Measurements from ENCODE around the gene NOD1. TPM values are rescaled to one million over a fixed set of nuclear protein-coding genes. Genes with fewer than 3 reads are reported as not detected.
"Not testable (repeated sequence)": the region's sequence is repeated elsewhere in the genome, so short reads cannot be mapped to it uniquely, and the experiment has no call there.

The NOD1 gene
- total RNA-seq (ENCODE audit: low replicate concordance): 7.5 and 14.8 TPM in 2 replicates

- DNase-seq (ENCODE audit: low read depth): peak; percentile 72
- H3K4me3 ChIP-seq (ENCODE audit: low read depth, low read length): peak within 1 kb of the TSS; percentile 80
- TF ChIP-seq, protein P1, sequence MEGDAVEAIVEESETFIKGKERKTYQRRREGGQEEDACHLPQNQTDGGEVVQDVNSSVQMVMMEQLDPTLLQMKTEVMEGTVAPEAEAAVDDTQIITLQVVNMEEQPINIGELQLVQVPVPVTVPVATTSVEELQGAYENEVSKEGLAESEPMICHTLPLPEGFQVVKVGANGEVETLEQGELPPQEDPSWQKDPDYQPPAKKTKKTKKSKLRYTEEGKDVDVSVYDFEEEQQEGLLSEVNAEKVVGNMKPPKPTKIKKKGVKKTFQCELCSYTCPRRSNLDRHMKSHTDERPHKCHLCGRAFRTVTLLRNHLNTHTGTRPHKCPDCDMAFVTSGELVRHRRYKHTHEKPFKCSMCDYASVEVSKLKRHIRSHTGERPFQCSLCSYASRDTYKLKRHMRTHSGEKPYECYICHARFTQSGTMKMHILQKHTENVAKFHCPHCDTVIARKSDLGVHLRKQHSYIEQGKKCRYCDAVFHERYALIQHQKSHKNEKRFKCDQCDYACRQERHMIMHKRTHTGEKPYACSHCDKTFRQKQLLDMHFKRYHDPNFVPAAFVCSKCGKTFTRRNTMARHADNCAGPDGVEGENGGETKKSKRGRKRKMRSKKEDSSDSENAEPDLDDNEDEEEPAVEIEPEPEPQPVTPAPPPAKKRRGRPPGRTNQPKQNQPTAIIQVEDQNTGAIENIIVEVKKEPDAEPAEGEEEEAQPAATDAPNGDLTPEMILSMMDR (IDR thresholded peaks at IDR 0.05; ENCODE audit: insufficient read depth, low read length): no peak
Measured at GRCh38 chr7:30478349-30479201, at the start of gene NOD1. Gene NOD1 (minus strand): TSS chr7:30478784. CDS start chr7:30456921, 21,863 bp downstream.

DNA sequence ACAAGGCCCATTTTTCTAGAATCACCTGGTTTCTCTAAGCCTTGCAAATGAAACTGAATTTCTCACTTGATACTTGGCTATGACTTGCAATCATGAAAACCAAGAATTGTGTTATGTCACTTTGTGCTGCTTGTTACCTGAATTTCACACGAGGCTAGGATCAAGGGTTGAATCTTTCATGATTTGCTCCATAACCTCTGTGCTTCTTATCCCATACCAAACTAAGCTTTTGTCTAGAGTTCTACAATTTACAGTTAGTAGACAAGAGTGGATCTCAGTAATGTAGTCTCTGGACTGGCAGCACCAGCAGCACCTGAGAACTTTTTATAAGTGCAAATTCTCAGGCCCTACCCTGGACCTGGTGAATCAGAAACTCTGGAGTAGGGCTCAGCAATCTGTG lies 48.7 kb upstream of the NOD1 start:
- H3K4me3 ChIP-seq (ENCODE audit: low read depth, low read length); DNase-seq (ENCODE audit: low read depth): not testable (repeated sequence)

GRCh38 chr7:30526163-30526562 lies 47.6 kb upstream of the NOD1 start:
- TF ChIP-seq, protein P1 (IDR thresholded peaks at IDR 0.05; ENCODE audit: insufficient read depth, low read length): no peak
- H3K4me3 ChIP-seq (ENCODE audit: low read depth, low read length): no peak overlapping the region
- no peak for DNase-seq (ENCODE audit: low read depth)

GRCh38 chr7:30525429-30525828 lies 46.8 kb upstream of the NOD1 start:
- DNase-seq (ENCODE audit: low read depth): no peak
- H3K4me3 ChIP-seq (ENCODE audit: low read depth, low read length): no peak overlapping the region
- TF ChIP-seq, protein P1 (IDR thresholded peaks at IDR 0.05; ENCODE audit: insufficient read depth, low read length): no peak

- no peak for DNase-seq (ENCODE audit: low read depth)
- H3K4me3 ChIP-seq (ENCODE audit: low read depth, low read length): no peak overlapping the region
- TF ChIP-seq, protein P1 (IDR thresholded peaks at IDR 0.05; ENCODE audit: insufficient read depth, low read length): no peak
Measured at GRCh38 chr7:30524545-30524944, 46.0 kb upstream of the NOD1 start.

GRCh38 chr7:30523466-30523865 lies 44.9 kb upstream of the NOD1 start:
- no peak overlapping the region for H3K4me3 ChIP-seq (ENCODE audit: low read depth, low read length)
- TF ChIP-seq, protein P1 (IDR thresholded peaks at IDR 0.05; ENCODE audit: insufficient read depth, low read length): no peak
- no peak for DNase-seq (ENCODE audit: low read depth)

DNA sequence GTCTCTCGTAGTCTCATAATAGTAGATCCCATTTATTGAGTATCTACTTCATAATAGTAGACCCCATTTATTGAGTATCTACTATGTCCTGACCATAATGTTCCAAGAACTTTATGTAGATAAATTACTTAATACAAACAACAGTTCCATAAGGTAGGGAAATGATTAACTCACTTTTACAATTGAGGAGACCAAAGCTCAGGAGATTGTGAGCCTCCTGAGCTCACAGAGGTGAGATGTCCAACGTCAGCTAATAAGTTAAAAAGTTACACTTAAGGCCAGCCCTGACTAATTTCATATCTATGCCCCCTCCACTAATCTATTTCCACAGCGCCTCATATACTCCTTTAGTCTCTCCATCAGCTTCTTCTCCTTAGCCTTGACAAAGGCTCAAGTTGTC lies 43.6 kb upstream of the NOD1 start:
- no peak overlapping the region for H3K4me3 ChIP-seq (ENCODE audit: low read depth, low read length)
- TF ChIP-seq, protein P1 (IDR thresholded peaks at IDR 0.05; ENCODE audit: insufficient read depth, low read length): no peak
- no peak for DNase-seq (ENCODE audit: low read depth)

All from fibroblast of the aortic adventitia (primary cell).